Measurements from ENCODE around the gene CSF3. TPM values are rescaled to one million over a fixed set of nuclear protein-coding genes. Genes with fewer than 3 reads are reported as not detected.

CSF3 gene
- total and polyA plus RNA-seq, 2 of the 4 experiments (the other 2 are of a cell fraction), result not detected

DNA sequence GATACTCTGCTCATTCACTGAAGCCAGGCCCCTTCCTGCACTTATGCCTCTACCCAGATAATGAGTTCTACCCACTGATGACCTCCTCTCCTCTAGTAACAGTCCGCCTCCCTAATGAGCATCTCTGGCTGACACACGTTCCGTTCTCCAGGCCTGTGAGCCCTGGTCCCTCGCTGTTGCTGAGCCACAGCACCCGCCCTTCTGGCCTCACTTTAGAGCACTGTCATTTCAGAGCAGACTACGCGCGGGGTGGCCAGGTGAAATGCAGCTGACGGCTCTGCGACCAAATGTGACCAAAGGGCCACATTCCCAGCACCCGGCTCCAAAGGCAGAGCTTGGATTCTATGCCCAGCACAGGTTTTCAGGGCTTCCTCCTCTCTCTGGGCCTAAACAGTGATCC, 20.8 kb upstream of the CSF3 start:
- Histone ChIP-seq H2AK5ac (ENCODE audit: low read depth, low read length) (no peak overlapping the region), H3K23ac (ENCODE audit: low read depth, low read length) (no peak overlapping the region), H3K18ac (ENCODE audit: low read depth, low read length) (no peak overlapping the region), H4K20me1 (ENCODE audit: insufficient read depth, low read length) (peaks cover 6% of the 10 kb centered on the region; the same call in 1 of the 2 replicates), H3K79me1 (ENCODE audit: low read depth in 1 of 2, low read length in 2 of 2) (peaks cover 0 to 12% of the 10 kb centered on the region in 2 experiments; a peak in 3 of 4 replicates), H2BK15ac (ENCODE audit: low read depth, low read length) (no peak overlapping the region), H3K4ac (ENCODE audit: low read depth, low read length) (no peak overlapping the region), H4K91ac (ENCODE audit: insufficient read depth, low read depth, low read length) (no peak overlapping the region), H2AFZ (replicated peaks; ENCODE audit: low read length, poor library complexity) (no peak overlapping the region), H3K36me3 (ENCODE audit: control insufficient read depth, insufficient read depth, low read length) (peaks cover 81% of the 10 kb centered on the region), H3K9ac (ENCODE audit: low read depth, low read length) (no peak overlapping the region), H2BK20ac (ENCODE audit: low read depth, low read length) (no peak overlapping the region), H4K8ac (ENCODE audit: low read depth in 2 of 2, low read length in 2 of 2) (no peak overlapping the region), H3K14ac (replicated peaks; ENCODE audit: low read depth, low read length) (no peak overlapping the region), H3K4me3 (ENCODE audit: insufficient read depth, low read depth, low read length) (no peak overlapping the region), H2AK9ac (replicated peaks; ENCODE audit: low read depth, low read length, poor library complexity) (no peak overlapping the region), H3K4me1 (ENCODE audit: control insufficient read depth, insufficient read depth, low read length) (no peaks in the 10 kb centered on the region), H3K4me2 (ENCODE audit: low read depth, low read length) (no peak overlapping the region), H2BK5ac (ENCODE audit: low read depth, low read length, poor library complexity, severe bottlenecking) (no peak overlapping the region), H4K5ac (ENCODE audit: low read depth, low read length) (no peak overlapping the region), H3K9me3 (ENCODE audit: control insufficient read depth, insufficient read depth, low read length) (no peaks in the 10 kb centered on the region), H3K27me3 (ENCODE audit: control insufficient read depth, insufficient read depth, low read length) (no peaks in the 10 kb centered on the region), H3K9me1 (ENCODE audit: insufficient read depth, low read length) (no peaks in the 10 kb centered on the region), H3K56ac (ENCODE audit: extremely low read depth, insufficient read depth, low read length) (no peak overlapping the region), H3K27ac (ENCODE audit: insufficient read depth, low read length) (no peak overlapping the region), H2BK120ac (ENCODE audit: low read depth, low read length) (no peak overlapping the region)
- no peak for DNase-seq
- ATAC-seq (ENCODE audit: low read depth), result no peak
- ChIA-PET POLR2A (ENCODE audit: unreplicated experiment) (no interaction called here), CTCF (interaction anchor here (0.6 kb wide), 1 partner anchor 701 kb away, joined by 3 read pairs; no protein-coding TSS in a partner anchor)
- in situ Hi-C loops (cut with MboI; ENCODE audit: low sequenced_read_pairs), result no loop called here
- no TSS peak for BruUV-seq (replicated peaks)
- TF ChIP-seq CEBPB (IDR thresholded peaks at IDR 0.05; ENCODE audit: low read depth, low read length), result no peak
- TF ChIP-seq MAFK (IDR thresholded peaks at IDR 0.05; ENCODE audit: low read depth, low read length), result no peak
- no peak for TF ChIP-seq FOS (IDR thresholded peaks at IDR 0.05; ENCODE audit: low read depth, low read length)
- TF ChIP-seq, protein P1, sequence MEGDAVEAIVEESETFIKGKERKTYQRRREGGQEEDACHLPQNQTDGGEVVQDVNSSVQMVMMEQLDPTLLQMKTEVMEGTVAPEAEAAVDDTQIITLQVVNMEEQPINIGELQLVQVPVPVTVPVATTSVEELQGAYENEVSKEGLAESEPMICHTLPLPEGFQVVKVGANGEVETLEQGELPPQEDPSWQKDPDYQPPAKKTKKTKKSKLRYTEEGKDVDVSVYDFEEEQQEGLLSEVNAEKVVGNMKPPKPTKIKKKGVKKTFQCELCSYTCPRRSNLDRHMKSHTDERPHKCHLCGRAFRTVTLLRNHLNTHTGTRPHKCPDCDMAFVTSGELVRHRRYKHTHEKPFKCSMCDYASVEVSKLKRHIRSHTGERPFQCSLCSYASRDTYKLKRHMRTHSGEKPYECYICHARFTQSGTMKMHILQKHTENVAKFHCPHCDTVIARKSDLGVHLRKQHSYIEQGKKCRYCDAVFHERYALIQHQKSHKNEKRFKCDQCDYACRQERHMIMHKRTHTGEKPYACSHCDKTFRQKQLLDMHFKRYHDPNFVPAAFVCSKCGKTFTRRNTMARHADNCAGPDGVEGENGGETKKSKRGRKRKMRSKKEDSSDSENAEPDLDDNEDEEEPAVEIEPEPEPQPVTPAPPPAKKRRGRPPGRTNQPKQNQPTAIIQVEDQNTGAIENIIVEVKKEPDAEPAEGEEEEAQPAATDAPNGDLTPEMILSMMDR (conservative IDR thresholded peaks at IDR 0.05; ENCODE audit: low read depth, low read length), result no peak
- TF ChIP-seq RCOR1 (IDR thresholded peaks at IDR 0.05; ENCODE audit: insufficient replicate concordance, low read length), result no peak
- no peak for TF ChIP-seq BHLHE40 (IDR thresholded peaks at IDR 0.05; ENCODE audit: low read depth, low read length)
- no peak for TF ChIP-seq CHD1 (IDR thresholded peaks at IDR 0.05; ENCODE audit: low read depth, low read length)
- TF ChIP-seq, protein P2, sequence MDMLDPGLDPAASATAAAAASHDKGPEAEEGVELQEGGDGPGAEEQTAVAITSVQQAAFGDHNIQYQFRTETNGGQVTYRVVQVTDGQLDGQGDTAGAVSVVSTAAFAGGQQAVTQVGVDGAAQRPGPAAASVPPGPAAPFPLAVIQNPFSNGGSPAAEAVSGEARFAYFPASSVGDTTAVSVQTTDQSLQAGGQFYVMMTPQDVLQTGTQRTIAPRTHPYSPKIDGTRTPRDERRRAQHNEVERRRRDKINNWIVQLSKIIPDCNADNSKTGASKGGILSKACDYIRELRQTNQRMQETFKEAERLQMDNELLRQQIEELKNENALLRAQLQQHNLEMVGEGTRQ (IDR thresholded peaks at IDR 0.05; ENCODE audit: low read depth, low read length), result no peak
- dilution Hi-C loops (cut with HindIII; ENCODE audit: low sequenced_read_pairs, unreplicated experiment), result no loop called here
- 100% methylated on average over 8 of the region's 11 CpGs; no CpG with 5 or more reads in 1 of the 2 experiments for WGBS, 2 experiments (ENCODE audit: extremely low coverage in 2 of 2, insufficient read length in 1 of 2)
- intact Hi-C loops (cut with micrococcal nuclease), result no loop called here
